HG03571 (cell line): ENCODE results near the gene SPACA6.
"Not testable (repeated sequence)": the region's sequence is repeated elsewhere in the genome, so short reads cannot be mapped to it uniquely, and the experiment has no call there.

ENCODE experiments used
- ATAC-seq: cut with Tn5 transposase; IDR thresholded peaks from one replicate; pipeline ENCODE4 v1.9.1; 2021; ENCODE audit not compliant: unreplicated experiment

The SPACA6 gene

GRCh38 chr19:51733742-51734522 lies 40.8 kb downstream of the SPACA6 start:
- ATAC-seq = no peak

- ATAC-seq = no peak
Measured at GRCh38 chr19:51735759-51736449, 42.8 kb downstream of the SPACA6 start.

GRCh38 chr19:51737389-51737788 lies 44.3 kb downstream of the SPACA6 start:
- ATAC-seq = no peak

GRCh38 chr19:51737924-51738323 lies 44.8 kb downstream of the SPACA6 start:
- no peak for ATAC-seq

- ATAC-seq = not testable (repeated sequence)
Measured at GRCh38 chr19:51738523-51738922, 45.4 kb downstream of the SPACA6 start.

- ATAC-seq = no peak
Measured at GRCh38 chr19:51739466-51740213, 46.5 kb downstream of the SPACA6 start.

- ATAC-seq = no peak
Measured at GRCh38 chr19:51740356-51740755, 47.2 kb downstream of the SPACA6 start.

- no peak for ATAC-seq
Measured at GRCh38 chr19:51742789-51743188, 49.7 kb downstream of the SPACA6 start.

GRCh38 chr19:51743405-51743804 lies 50.3 kb downstream of the SPACA6 start:
- no peak for ATAC-seq

- no peak for ATAC-seq
Measured at GRCh38 chr19:51746731-51747130, 53.6 kb downstream of the SPACA6 start.

GRCh38 chr19:51749979-51750378 lies 56.8 kb downstream of the SPACA6 start:
- ATAC-seq = no peak

GRCh38 chr19:51750400-51751094 lies 57.4 kb downstream of the SPACA6 start:
- ATAC-seq = no peak

- ATAC-seq = no peak
Measured at GRCh38 chr19:51751655-51752054, 58.5 kb downstream of the SPACA6 start, which contains the start of gene FPR1. Gene FPR1, minus strand, starts transcription at chr19:51751878. Its CDS starts 4,884 bp downstream, at chr19:51746994.

- no peak for ATAC-seq
Measured at GRCh38 chr19:51754109-51754508, 61.0 kb downstream of the SPACA6 start.

- ATAC-seq = no peak
Measured at GRCh38 chr19:51754770-51755169, 61.6 kb downstream of the SPACA6 start.
